ENCODE measurements around the gene DOP1A.

Gene DOP1A

GRCh38 chr6:83067448-83068439, at the start of gene DOP1A:
Gene DOP1A, plus strand, starts transcription at chr6:83067671. Its CDS starts 29,307 bp downstream, at chr6:83096978.
- peak; percentile 90 for FAIRE-seq

- no peak for FAIRE-seq
Measured at GRCh38 chr6:83019741-83020140, 47.7 kb upstream of the DOP1A start.

GRCh38 chr6:83031689-83032088, 35.8 kb upstream of the DOP1A start:
- no peak for FAIRE-seq

- no peak for FAIRE-seq
Measured at GRCh38 chr6:83038246-83038645, 29.2 kb upstream of the DOP1A start.

- FAIRE-seq: no peak
Measured at GRCh38 chr6:83042467-83043053, 24.9 kb upstream of the DOP1A start.

GRCh38 chr6:83044091-83044768, 23.2 kb upstream of the DOP1A start:
- FAIRE-seq: no peak

GRCh38 chr6:83047065-83047754, 20.3 kb upstream of the DOP1A start:
- no peak for FAIRE-seq

GRCh38 chr6:83051377-83052172, 15.9 kb upstream of the DOP1A start:
- FAIRE-seq: no peak

GRCh38 chr6:83053678-83054077, 13.8 kb upstream of the DOP1A start:
- no peak for FAIRE-seq

GRCh38 chr6:83055366-83055964, 12.0 kb upstream of the DOP1A start:
- FAIRE-seq: peak; percentile 82

GRCh38 chr6:83057705-83058321, 9.7 kb upstream of the DOP1A start:
- FAIRE-seq: no peak

- FAIRE-seq: no peak
Measured at GRCh38 chr6:83061190-83061589, 6.3 kb upstream of the DOP1A start.

GRCh38 chr6:83062225-83062624, 5.2 kb upstream of the DOP1A start:
- FAIRE-seq: no peak

- FAIRE-seq: no peak
Measured at GRCh38 chr6:83065511-83066192, 1.8 kb upstream of the DOP1A start, which contains the start of gene UBE3D. Gene UBE3D, minus strand, starts transcription at chr6:83065841. Its CDS starts 123 bp downstream, at chr6:83065718.

- no peak for FAIRE-seq
Measured at GRCh38 chr6:83068616-83069015, 1.1 kb downstream of the DOP1A start.

GRCh38 chr6:83069633-83070032, 2.2 kb downstream of the DOP1A start:
- no peak for FAIRE-seq

GRCh38 chr6:83071023-83071422, 3.6 kb downstream of the DOP1A start:
- FAIRE-seq: no peak

- FAIRE-seq: no peak
Measured at GRCh38 chr6:83071707-83072106, 4.2 kb downstream of the DOP1A start.

- FAIRE-seq: no peak
Measured at GRCh38 chr6:83072726-83073125, 5.3 kb downstream of the DOP1A start.

- no peak for FAIRE-seq
Measured at GRCh38 chr6:83073615-83074014, 6.1 kb downstream of the DOP1A start.
